HCT116 (cell line): ENCODE measurements around the gene PYDC1.

Source experiments
- CEBPB ChIP-seq: IDR thresholded peaks from 2 replicates; pipeline ENCODE4 v1.6.1; 2012; ENCODE audit warnings: low read depth
- CTCF ChIP-seq, 3 experiments: fragments of 200-600 bp in 1 of 3; sonication (generic) in 1 of 3; IDR thresholded peaks in 2 of 3; conservative IDR thresholded peaks in 1 of 3; 2 replicates each; pipeline ENCODE4 v1.5.1; 2012 to 2017; ENCODE audit warnings: low read depth in 2 of 3, low read length in 2 of 3, antibody characterized with exemption in 1 of 3, borderline replicate concordance in 1 of 3, control low read depth in 1 of 3, mild to moderate bottlenecking in 1 of 3, mixed read lengths in 1 of 3, mixed run types in 1 of 3, moderate library complexity in 1 of 3; ENCODE audit not compliant: insufficient read depth in 1 of 3
- EZH2 ChIP-seq: fragments of 200-600 bp; sonication (generic); IDR thresholded peaks from 2 replicates; pipeline ENCODE4 v1.6.1; 2017; ENCODE audit warnings: antibody characterized with exemption, mixed run types
- EZH2phosphoT487 ChIP-seq: fragments of 200-600 bp; IDR thresholded peaks from 2 replicates; pipeline ENCODE4 v1.6.1; 2018; ENCODE audit warnings: antibody characterized with exemption, borderline replicate concordance
- JUND ChIP-seq: IDR thresholded peaks from 2 replicates; pipeline ENCODE4 v1.6.1; 2012
- MAX ChIP-seq: IDR thresholded peaks from 2 replicates; pipeline ENCODE4 v1.6.1; 2012
- POLR2A ChIP-seq: IDR thresholded peaks from 2 replicates; pipeline ENCODE4 v1.7.0; 2011; ENCODE audit warnings: borderline replicate concordance; ENCODE audit not compliant: insufficient read depth, insufficient read length; ENCODE audit errors: extremely low read depth
- REST ChIP-seq: IDR thresholded peaks from 2 replicates; pipeline ENCODE4 v1.6.1; 2012; ENCODE audit warnings: low read depth
- ZNF274 ChIP-seq: fragments of 200-500 bp; sonication (Bioruptor generic); IDR thresholded peaks from 2 replicates; pipeline ENCODE4 v1.6.1; 2014; ENCODE audit warnings: mild to moderate bottlenecking, low read depth, low read length, inconsistent platforms

GRCh38 chr16:31199430-31200041 lies 17.4 kb downstream of the PYDC1 start:
- TF ChIP-seq CTCF (IDR thresholded peaks at IDR 0.05 in 2 of 3, conservative IDR thresholded peaks at IDR 0.05 in 1 of 3; ENCODE audit: borderline replicate concordance in 1 of 3, insufficient read depth in 1 of 3, low read depth in 2 of 3, low read length in 2 of 3) (no peak), ZNF274 (no peak), JUND (no peak), POLR2A (no peak), REST (no peak), EZH2 (no peak), MAX (no peak), CEBPB (no peak), EZH2phosphoT487 (no peak)
